ENCODE measurements around the gene ACKR2.

GRCh38 chr3:42877881-42878280 is 68.6 kb downstream of the ACKR2 start:
- no peak for TF ChIP-seq CTCF (IDR thresholded peaks at IDR 0.05)
- TF ChIP-seq FOSL2 (IDR thresholded peaks at IDR 0.05; ENCODE audit: borderline replicate concordance, low read depth), result no peak
- no peak for TF ChIP-seq GABPA (IDR thresholded peaks at IDR 0.05; ENCODE audit: low read depth)
